GM21825 (cell line): ENCODE measurements around the gene DCD.
"Not testable (repeated sequence)": the region's sequence is repeated elsewhere in the genome, so short reads cannot be mapped to it uniquely, and the experiment has no call there.

Experiments
- ATAC-seq: cut with Tn5 transposase; IDR thresholded peaks from one replicate; pipeline ENCODE4 v1.9.1; 2021; ENCODE audit warnings: mild to moderate bottlenecking, moderate library complexity; ENCODE audit not compliant: unreplicated experiment

Gene DCD

DNA sequence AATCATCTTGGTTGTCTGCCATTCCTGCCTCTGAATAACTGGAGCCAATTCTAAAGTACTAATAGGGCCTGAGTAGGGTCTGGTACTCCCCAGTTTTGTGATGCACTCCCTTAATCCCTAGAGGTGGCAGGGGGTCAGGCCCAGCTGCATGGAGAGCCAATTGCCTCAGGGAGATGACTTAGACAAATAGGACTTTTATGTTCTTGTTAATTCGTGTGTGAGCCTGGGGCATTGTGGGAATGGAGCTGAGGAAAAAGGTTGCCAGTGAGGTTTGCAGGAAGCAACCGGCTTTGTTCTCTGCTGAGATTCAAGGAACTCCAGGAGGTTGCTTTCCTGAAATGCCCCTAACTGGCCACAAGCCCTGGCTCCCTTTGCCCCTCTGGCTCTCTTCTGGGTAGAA lies 6.8 kb upstream of the DCD start:
- ATAC-seq: no peak

DNA sequence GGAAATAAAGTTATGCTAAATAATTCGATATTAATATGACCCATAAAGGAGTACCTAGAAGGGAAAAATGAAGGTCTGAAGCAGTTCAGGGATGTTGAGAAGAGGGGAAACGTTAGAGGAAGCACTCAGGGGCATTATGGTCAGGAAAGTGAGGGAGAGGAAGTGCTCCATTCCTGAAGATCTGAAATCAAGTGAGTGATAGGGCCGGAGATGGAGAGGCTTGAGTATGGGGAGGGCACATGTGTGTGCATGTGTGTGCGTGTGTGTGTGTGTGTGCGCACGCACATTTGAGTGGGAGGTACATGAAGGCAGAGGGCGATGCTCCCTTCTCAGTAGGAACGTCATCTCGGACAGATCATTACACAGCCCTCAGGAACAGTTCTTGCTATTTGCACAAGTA lies 4.9 kb upstream of the DCD start:
- no peak for ATAC-seq

DNA sequence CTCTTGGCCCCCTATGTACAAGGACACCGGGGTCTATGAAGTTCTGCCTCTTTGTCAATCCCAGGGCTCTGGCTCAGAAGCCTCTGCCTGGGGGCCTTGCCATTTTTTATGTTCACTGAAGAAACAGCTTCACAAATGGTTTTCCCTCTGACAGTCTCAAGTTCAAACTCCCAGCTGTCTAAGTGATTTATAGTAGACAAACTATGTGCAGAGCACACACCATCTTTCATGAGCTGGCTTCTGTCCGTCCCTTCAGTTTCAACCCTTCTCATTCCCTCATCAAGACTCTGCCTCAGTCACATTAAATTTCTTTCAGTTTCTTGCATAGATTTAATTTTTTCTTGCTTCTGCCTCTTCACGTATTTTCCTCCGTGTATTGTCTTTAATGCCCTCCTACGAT lies 2.7 kb upstream of the DCD start:
- no peak for ATAC-seq

GRCh38 chr12:54650409-54650808 lies 2.2 kb upstream of the DCD start:
- ATAC-seq: no peak

- no peak for ATAC-seq
Observed at GRCh38 chr12:54649825-54650224, 1.7 kb upstream of the DCD start.

DNA sequence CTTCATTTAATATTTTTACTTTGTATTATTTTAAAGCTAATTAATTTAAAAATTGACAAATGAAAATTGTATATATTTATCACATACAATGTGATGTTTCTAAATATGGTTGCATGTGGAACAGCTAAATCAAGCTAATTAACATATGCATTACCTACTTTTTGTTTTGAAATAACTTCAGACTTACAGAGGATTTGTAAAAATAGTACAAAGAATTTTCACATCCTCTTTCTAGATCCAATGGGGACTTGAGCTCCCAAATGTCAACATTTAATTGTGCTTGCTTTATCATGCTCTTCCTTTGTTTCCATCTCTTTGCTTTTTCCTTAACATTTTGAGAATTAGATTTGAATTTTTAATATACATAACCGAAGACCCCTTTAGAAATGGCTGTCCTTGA lies 6.6 kb downstream of the DCD start:
- ATAC-seq: no peak

GRCh38 chr12:54641089-54641488 lies 7.1 kb downstream of the DCD start:
- ATAC-seq: no peak

GRCh38 chr12:54639112-54639511 lies 9.1 kb downstream of the DCD start:
- not testable (repeated sequence) for ATAC-seq

- ATAC-seq: no peak
Observed at GRCh38 chr12:54634795-54635194, 13.4 kb downstream of the DCD start, which contains the start of gene LACRT. Gene LACRT (minus strand): TSS chr12:54634895. CDS start chr12:54634841, 54 bp downstream.

DNA sequence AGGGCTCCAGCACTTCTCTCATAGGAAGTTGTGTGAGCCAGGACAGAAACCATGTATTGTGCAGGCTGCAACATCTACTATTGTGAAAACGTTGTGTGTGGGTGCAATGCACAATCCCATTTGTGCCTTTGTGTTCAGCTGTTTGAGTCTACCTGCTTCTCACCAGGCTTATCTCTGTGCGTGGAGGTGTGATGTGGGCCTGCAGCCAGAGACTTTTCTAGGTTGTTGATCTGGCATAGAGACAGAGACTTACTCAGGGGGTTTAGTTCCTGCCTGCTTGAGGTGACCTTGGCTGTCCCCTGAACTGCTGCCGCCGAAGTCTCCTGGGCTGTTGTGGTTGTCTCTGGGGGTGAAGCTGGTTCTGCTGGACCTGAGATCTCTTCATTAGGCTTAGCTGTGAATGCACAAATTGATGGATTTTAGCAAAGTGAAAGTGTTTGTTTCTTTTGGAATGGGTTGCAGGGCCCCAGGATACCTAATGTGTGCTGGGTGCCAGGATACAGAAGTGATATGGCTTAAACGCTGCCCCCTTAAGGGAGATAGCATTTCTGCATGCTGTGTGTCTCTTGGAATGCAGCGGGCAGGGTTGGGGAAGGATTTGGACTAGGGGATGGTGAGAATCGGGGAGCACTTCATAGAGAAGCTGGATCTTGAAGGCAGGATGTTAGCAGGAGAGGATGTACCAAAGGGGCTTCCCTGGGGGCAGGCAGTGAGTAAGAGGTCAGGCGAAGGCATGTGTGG lies 16.0 kb downstream of the DCD start:
- no peak for ATAC-seq

GRCh38 chr12:54631551-54631950 lies 16.6 kb downstream of the DCD start:
- ATAC-seq: no peak

DNA sequence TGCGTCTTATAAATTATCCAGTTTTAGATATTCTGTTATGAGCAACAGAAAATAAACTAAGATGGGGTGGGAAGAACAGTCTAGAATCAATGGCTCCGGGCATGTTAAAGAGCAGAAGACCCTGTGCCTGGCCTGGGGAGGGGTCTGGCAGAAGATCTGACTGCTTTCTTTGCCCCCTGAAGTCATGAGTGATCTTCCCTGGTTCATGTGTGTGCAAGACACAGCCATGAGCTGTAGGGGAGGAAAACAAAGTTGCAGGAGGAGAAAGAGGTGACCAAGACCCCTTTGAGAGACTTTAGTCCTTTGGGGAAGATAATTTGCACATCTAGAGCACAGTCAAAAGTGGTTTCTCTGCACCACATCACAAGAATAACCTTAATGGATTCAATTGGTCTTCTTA lies 18.2 kb downstream of the DCD start:
- ATAC-seq: no peak

DNA sequence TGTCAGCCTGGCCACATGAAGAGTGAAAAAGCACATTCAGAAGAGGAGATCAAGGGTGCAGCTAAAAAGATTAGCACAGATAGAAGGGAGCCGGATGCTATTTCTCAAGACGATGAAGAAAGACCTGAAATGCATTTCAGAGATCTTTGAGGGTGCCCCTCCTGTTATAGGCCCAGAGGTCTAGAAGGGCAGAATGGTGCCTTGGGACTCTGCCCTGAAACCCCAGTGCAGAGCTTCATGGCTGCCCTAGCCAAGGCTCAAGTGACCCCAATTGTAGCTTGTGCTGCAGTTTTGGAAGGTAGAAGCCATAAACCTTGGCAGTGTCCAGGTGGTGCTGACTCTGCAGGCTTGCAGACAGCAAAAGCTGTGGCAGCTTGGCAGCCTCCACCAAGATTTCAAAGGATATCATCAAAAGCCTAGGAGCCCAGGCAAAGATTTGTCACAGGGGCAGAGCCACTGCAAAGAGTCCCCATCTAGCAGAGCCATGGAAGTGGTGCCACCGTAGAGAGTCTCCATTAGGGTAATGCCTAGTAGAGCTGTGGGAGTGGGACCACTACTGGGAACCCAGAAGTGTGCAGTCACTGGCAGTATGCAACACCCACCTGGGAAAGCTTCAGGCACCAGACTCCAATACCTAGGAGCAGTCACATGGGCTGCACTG lies 19.8 kb downstream of the DCD start:
- ATAC-seq: no peak

DNA sequence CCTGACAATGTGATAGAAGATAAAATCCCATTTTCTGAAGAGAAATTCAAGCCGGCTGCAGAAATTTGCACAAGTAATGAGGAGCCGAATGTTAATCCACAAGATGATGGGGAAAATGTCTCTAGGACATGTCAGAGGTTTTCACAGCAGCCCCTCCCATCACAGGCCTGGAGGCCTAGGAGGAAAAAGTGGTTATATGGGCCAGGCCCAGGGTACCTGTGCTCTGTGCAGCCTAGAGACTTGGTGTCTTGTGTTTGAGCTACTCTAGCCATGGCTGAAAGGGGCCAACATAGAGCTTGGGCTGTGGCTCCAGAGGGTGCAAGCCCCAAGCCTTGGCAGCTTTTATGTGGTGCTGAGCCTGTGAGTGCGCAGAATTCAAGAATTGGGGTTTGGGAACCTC lies 20.9 kb downstream of the DCD start:
- no peak for ATAC-seq

GRCh38 chr12:54625598-54625997 lies 22.6 kb downstream of the DCD start:
- no peak for ATAC-seq

GRCh38 chr12:54624315-54625279 lies 23.6 kb downstream of the DCD start:
- no peak for ATAC-seq

GRCh38 chr12:54622463-54623183 lies 25.5 kb downstream of the DCD start:
- no peak for ATAC-seq

- ATAC-seq: no peak
Observed at GRCh38 chr12:54616933-54617680, 31.1 kb downstream of the DCD start.

- no peak for ATAC-seq
Observed at GRCh38 chr12:54612225-54612750, 35.9 kb downstream of the DCD start.

GRCh38 chr12:54611715-54612149 lies 36.4 kb downstream of the DCD start:
- no peak for ATAC-seq
